HEK293T (cell line): ENCODE measurements around the gene PARD6B.

Experiments used
- BHLHE40 ChIP-seq: fragments of 450-650 bp; IDR thresholded peaks from 2 replicates; pipeline ENCODE4 v1.6.1; 2016; ENCODE audit warnings: mild to moderate bottlenecking, moderate library complexity, borderline replicate concordance
- CTBP1 ChIP-seq: fragments of 450-650 bp; IDR thresholded peaks from 2 replicates; pipeline ENCODE4 v1.6.1; 2016; ENCODE audit warnings: borderline replicate concordance
- FOXK2 ChIP-seq: fragments of 450-650 bp; IDR thresholded peaks from 2 replicates; pipeline ENCODE4 v1.6.1; 2016; ENCODE audit warnings: mild to moderate bottlenecking
- FOXM1 ChIP-seq: fragments of 450-650 bp; IDR thresholded peaks from 2 replicates; pipeline ENCODE4 v1.6.1; 2017; ENCODE audit warnings: mild to moderate bottlenecking, borderline replicate concordance
- SUZ12 ChIP-seq: fragments of 450-650 bp; IDR thresholded peaks from 2 replicates; pipeline ENCODE4 v1.6.1; 2016; ENCODE audit warnings: mild to moderate bottlenecking

DNA sequence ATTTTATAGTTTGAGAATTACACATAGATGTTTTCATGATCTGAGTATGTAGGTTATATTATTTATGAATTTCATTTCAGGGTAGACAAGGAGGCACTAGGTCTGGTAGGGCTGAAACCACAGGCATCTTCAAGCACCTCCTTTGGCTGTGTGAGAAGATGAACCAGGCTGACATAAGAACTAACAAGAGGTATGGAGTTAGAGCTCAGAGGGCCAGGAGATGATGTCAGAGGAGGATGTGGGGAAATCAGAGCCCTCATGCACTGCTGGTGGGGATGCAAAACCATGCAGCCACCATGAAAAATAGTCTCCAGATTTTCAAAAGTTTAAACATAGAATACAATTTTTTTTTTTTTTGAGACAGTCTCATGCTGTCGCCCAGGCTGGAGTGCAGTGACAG, 26.4 kb upstream of the PARD6B start:
- TF ChIP-seq FOXK2 = no peak
- no peak for TF ChIP-seq CTBP1
- TF ChIP-seq BHLHE40 = no peak
- no peak for TF ChIP-seq FOXM1
- TF ChIP-seq SUZ12 = no peak
